GM19467 (cell line): ENCODE measurements around the gene TAGAP.
"Not testable (repeated sequence)": the region's sequence is repeated elsewhere in the genome, so short reads cannot be mapped to it uniquely, and the experiment has no call there.

Experiments used
- ATAC-seq: cut with Tn5 transposase; IDR thresholded peaks from one replicate; pipeline ENCODE4 v1.9.1; 2021; ENCODE audit warnings: mild to moderate bottlenecking, moderate library complexity; ENCODE audit not compliant: unreplicated experiment

Gene TAGAP

DNA sequence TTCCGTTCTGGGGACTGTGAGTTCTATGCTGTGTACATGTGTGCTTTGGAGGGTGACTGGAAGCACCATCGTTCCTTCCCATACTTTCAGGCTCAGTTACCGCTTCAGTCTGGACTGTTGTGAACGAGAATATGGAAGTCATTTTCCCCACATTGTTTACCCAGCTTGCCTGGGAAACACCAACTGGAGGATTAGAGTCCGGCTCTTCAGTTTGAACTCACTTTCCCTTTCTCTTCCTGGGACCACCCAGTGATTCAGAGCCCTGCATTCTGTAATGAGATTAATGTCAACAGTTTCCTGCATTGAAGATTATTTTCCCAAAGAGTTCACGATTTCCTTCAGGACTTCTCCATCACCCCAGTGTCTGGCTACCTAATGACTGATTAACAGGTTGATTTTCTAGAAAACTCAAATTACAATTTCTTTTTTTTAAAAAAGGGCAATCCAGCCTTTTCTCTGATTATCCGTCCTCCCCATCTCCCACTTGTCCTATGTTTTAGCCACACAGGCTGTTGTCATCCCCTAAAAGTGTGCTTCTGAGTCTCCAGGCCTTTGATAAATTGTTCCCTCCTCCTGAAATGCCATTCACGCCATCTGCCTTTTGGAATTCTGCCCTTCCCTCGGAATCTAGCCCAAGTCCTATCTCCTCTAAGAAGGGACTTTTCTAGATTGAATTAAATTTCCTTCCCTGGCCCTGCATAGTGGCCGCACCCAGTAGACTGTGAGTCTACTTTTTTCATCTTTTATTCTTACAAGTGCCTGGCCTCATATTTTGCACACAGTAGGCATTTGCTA lies 3.3 kb upstream of the TAGAP start:
- ATAC-seq = no peak

DNA sequence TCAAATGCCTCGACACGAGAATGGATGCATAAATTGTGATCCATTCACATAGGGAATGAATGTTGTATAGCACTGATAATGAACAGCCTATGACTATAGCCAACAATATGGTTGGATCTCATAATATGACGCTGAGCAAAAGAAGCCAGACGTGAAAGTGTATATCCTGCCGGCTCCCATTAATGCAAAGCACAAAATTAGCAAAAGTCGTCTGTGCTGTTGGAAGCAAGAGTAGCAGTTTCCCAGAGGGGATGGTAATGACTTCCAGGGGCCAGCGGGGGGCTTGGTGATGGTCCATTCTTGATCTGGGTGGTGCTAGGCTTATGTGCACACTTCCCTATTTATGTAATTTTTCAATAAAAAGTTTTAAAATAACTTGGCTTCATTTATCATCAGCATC lies 1.0 kb upstream of the TAGAP start:
- ATAC-seq = no peak

DNA sequence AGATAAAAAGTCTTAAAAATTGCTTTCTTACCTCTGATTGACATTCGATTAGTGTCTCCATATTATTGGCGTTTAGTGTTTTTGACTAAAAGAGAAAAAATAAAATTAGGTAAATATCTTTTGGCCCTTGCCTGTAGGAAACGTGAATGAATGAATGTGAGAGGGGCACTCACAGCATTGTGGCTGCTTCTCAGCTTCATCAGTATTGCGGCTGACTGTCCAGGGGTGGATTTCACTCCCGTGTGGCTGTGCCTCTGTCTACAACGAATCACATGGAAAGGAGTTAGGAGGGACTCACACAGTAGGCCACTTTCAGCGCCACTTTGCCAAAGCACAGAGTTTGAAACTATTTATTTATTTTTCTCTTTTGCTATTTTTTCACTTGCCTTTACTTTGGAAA lies 844 bp downstream of the TAGAP start:
- ATAC-seq = no peak

DNA sequence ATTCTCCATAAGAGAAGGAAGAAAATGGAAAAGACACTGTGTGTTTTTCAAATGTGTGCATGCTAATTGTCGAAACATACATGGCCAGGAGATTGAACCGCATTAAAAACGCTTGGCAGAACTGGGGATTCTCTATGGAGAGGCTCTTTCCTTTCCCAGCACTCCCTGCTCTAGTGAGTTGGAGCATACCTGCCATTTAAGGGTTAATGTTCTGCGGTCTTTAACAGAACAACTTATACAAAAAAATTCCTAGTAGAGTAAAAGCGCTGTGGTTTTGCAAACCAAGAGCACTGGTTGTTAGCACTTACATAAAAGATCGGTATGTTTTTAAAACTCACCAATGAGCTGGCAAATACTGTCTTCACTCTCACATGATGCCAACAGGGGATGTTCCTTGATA lies 1.5 kb downstream of the TAGAP start:
- ATAC-seq = no peak

DNA sequence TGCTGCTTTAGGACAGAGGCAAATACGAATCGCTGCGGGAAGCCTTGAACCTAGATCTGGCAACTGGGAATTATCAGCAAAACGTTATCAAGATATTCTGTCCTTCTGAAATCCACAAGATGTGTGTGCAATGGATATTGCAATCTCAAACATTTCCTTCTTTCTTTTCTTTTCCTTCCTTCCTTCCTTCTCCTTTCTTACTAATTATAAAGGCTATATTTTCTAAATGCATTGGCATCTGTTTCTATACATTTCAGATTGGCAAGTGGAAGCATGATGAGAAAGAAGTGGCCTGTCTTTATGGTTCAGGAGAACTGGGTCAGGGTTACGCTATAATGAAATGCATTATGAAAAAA lies 2.0 kb downstream of the TAGAP start:
- ATAC-seq = no peak

DNA sequence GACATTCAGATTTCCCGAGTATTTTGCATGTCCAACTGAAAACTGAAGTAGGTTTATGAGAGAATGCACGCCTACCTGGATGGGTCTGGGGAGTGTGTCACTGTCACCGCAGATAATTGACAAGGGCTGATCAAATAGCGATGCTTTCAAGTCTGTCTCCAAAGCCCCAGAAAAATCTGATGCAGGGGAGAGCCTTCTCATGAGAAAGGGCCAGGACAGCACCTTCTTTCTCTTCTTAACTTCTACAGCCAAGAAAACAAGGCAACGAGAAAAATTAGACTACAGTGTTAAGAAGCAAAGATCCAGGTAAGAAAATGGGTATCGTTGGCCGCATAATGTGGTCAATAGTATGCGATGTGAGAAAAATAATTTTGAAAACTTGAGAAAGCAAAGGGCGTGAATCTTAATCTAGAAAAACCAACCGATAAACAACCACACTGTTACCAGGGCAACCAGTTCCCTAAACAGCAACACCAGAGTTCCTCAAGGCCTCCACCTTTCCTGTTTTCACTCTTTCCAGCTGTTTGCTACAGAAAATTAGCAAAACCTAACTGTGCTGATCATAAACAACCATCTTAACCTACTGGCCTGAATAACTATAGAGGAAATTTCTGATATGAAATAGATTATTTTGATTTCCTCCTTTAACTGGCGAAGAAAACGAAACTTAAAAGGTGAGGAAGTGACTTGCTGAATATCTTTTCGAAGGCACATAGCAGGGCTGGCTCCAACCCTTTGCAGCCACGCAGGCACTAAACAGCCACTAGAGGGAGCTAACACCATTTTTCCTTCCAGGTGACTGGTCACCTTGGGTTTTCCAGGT lies 2.6 kb downstream of the TAGAP start:
- ATAC-seq = peak; percentile 35

DNA sequence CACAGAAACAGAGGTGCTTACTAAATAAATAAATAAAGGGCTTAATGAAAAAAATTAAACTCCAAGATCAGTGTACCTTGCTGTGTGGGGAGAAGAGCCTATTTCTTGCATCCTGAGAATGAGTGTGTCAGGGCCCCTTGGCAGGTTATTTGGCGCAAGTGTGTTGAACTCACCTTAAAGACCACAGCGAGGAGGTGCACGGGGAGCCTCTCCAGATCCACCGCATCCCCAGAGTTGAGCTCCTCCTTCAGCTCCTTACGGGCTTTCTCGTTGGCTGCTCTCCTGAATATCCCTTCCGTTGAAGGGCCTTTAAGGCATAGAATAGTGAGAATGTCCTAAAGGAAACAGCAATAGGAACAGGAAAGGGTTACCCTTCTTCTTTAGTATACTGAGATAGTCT lies 3.6 kb downstream of the TAGAP start:
- ATAC-seq = no peak

DNA sequence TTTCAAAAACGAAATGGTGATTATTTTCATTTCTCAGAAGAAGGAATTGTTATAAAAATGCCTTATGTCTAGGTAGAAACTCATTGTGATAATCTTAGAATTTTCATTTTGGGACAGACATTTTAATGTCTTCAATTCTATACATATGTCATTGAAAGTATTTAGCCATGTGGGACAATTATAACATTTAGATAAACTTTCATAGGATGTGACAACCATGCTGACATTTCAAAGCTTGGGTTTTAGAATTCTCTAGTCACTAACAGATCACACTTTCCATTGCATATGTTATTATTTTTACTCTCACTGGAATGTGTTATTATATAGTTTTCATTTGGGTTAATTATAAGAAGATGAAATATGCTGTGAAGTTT lies 4.9 kb downstream of the TAGAP start:
- no peak for ATAC-seq

DNA sequence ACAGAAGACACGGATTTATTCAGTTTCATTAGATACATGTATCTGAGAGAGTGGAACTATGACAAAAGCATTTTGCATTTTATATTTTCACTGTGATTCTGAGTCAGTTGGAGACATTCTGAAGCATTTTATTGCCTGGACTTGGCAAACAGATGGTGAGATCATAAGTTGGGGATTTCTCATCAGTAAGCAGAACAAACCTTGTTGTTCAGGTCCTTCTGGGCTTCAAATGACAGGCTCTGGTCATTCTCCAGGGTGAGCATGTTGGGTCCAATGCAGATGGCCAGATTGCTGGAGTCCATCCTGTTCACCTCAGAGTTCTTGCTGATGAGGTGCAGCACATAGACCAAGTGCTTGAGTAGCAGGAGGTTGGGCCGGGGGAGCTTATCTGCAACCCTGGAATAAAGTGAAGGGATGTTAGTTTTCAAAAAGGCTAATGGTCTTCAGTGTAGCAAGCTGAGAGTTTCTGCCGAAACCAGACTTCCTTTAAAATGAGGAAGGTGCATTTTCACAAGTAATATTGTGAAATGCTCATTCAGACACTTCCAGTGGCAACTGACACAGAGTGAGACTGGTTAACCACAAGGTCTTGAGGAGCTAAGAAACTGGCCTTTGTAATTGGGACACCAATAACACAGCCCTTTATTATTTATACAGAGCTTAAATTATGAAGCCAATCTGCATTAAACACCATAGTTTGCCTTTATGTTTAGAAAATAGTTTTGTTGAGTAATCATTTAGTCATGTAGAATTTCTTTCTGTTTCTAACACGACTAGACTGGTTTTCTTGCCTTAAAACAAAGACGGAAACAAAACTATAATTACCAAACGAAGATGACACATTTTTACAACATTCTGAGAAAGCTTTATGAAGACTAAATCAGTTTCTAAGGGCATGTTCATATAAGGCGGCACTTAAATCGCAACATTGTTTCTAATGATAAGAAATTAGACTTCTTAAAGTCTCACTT lies 5.6 kb downstream of the TAGAP start:
- ATAC-seq = peak; percentile 76

DNA sequence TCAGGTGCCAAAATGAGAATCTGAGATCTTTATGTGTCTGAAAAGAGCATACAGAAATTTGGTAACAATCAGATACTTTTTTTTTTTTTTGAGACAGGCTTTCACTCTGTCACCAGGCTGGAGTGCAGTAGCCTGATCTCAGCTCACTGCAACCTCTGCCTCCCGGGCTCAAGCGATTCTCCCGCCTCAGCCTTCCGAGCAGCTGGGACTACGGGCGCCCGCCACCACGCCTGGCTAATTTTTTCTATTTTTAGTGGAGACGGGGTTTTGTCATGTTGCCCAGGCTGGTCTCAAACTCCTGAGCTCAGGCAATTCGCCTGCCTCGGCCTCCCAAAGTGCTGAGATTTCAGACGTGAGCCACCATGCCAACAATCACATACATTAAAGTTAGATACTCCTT lies 6.5 kb downstream of the TAGAP start:
- ATAC-seq = not testable (repeated sequence)

DNA sequence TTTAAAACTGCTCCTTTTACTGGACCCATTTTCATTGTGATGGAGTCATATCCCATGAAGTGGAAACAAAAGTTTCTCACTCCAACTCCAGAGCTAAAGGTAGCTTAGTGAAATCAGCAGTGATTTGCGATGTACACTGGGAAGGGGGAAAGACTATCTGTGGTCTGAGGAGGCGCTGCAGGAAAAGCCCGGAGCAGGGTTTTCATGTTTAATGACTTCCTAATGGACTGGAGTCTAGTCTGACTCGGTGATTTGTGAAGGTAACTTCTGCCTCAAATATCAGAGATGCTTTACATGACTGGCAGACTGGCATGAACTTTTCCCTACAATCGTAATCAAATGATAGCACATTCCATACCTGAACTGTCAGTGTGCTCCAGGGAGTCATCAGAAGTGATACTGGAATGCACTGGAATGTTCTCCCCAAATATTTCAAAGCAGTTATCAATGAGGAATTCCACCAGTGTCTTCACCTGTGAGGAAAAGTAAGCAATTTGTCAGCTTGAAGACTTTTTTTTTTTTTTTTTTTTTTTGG lies 7.0 kb downstream of the TAGAP start:
- ATAC-seq = no peak

DNA sequence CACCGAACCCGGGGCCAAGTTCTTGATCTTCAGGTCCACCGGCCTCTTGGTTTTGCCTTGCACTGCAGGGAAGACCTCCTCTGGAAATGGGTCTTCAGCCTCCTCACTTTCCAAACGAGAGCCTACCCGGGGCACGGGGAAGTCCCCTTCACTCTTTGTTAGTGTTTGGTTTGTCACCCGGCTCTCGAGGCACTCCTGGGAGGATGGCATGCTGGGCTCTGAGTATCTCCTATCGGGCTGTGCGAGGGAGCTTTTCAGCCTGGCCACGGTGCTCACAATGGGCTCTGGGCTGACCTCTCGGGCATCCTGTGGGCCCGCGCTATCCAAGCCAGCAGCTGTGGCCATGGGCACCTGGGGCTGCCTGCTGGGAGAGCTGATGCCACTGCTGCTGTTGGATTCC lies 8.1 kb downstream of the TAGAP start:
- ATAC-seq = no peak

DNA sequence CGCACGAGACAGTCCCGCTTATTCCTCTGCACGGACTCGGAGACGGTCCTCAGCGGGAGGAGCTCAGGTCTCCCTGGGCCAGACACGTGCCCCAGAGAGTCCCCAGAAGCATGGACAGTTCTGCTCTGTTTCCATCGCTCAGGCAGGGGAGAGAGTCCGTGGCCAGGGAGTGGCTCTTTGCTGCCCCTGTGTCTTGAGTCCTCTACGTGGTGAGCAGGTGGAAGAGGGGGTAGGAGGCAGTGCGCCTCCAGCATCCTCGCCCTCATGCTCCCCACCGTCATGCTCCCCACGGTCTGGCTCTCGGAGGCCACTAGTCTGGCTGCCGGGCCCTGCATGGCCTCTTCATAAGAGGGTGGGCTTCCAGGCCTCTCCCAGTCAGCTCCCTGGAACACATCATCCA lies 8.9 kb downstream of the TAGAP start:
- ATAC-seq = no peak

DNA sequence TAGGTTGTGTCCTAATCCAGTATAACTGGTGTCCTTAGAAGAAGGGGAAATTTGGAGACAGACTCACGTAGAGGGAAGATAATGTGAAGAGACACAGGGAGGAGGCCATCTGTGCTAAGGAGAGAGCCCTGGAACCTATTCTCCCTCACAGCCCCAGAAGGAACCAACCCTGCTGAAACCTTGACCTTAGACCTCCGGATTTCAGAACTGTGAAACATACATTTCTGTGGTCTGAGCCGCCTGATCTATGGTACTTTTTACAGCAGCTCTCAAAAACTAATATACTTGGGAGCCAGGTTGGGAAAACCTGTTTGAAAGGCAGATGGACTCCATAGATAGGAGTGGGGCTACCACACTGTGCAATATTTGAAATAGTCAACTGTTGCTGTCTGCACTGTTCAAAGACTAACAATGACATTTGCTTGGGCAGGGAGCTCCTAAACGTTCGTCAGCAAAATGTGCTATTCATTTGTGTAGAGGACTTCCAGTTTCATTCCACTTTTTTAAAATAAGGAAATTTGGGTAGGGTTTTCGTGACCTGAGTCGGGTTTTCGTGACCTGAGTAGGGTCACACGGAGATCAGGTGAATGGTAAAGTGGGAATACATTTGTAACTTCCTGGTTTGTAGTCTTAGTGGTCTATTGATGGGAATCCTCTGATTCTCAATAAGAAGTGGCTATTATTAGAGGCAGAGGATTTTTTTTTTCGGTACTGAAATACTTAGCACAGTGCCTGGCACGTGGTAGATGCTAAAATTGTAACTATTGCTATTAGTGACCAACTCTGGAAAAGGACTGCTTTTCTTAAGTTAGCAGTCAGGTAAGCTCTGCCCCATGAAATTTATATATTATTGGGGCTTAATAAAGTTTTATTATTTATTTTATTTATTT lies 11.4 kb downstream of the TAGAP start:
- ATAC-seq = no peak

DNA sequence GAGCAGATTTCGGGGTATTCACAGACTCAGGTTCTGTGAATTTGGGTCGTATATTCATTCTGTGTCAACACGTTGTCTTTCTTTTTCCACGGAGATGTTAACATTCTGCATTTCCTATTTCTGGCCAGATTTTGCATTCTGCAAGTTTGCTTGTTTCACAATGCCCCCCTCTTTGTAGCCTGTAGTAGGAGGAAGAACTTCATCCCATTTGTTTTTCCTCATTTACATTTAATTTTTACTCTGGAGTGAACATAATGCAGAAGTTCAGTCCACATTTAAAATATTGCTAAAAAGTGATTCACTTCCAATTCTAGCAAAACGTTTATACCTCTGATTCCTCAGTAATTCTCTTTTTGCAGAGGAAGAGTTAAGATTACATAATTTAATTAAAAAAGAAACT lies 12.9 kb downstream of the TAGAP start:
- ATAC-seq = no peak

DNA sequence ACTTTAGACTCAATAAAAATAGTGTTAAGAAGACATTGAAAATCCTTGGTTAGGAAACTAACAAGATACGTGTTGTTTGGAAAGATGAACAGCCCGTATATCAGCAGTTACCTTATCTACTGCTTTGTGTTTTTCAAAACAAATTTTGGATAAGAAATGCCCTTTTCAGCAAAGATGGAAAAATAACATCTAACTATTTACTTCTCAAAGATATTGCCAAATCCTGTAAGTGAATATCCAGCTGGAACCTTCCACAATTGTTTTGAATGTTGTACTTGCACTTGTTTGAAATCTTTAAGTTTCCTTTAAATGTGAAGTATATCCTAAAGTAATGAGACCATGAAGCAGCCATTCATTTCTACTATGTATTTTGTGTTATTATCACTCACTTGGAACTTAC lies 14.6 kb downstream of the TAGAP start:
- ATAC-seq = no peak

DNA sequence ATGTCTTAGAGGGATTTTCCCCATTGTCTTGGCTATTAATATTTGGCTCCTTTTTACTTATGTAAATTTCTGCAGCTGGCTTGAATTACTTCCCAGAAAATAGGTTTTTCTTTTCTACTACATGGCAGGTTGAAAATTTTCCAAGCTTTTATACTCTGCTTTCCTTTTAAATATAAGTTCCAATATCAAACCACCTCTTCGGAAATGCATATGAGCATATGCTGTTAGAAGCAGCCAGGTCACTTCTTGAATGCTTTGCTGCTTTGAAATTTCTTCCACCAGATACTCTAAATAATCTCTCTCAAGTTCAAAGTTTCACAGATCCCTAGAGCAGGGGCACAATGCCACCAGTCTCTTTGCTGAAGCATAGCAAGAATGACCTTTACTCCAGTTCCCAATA lies 19.6 kb downstream of the TAGAP start:
- not testable (repeated sequence) for ATAC-seq

DNA sequence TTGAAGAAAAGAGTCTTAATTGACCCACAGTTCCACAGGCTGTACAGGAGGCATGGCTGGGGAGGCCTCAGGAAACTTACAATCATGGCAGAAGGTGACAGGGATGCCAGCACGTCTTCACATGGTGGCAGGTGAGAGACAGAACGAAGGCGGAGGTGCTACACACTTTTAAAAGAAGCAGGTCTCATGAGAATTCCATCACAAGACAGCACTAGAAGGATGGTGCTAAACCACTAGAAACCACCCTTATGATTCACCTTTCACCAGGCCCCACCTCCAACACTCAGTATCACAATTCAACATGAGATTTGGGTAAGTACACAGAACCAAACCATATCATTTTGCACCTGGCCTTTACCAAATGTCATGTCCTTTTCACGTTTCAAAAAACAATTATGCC lies 20.9 kb downstream of the TAGAP start:
- no peak for ATAC-seq

DNA sequence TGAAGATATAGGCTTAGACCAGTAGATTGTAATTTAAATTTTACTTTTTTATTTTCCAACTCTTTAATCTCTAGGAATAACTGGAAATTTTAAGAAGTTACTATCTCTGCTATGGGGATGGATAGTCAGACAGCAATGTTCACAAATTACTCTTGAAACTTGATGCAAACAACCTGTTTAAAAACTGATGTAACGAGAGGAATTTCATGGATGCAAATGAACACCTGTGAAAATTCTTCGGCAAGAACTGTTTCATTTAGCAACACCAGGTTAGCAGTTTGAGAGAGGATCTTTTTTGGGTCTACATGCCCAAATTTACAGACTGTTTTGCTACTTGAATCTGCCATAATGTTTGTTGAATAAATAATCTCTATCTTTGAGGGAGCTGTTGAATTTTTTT lies 24.8 kb downstream of the TAGAP start:
- no peak for ATAC-seq
